Hepatocyte (in vitro differentiated cells): ENCODE results near the gene TRAPPC3. TPM values are rescaled to one million over a fixed set of nuclear protein-coding genes. Genes with fewer than 3 reads are reported as not detected.

Experiments
- DNase-seq: peaks from one replicate; pipeline ENCODE4 v3.0.0-alpha.2; 2016; ENCODE audit warnings: low spot score
- H2AFZ ChIP-seq: fragments of 200-600 bp; sonication (generic); 2 replicates; pipeline ENCODE4 v1.6.0; 2016; ENCODE audit warnings: antibody characterized with exemption, mild to moderate bottlenecking
- H3K27ac ChIP-seq: fragments of 200-600 bp; sonication (generic); 2 replicates; pipeline ENCODE4 v1.5.1; 2016; ENCODE audit warnings: mild to moderate bottlenecking
- H3K27me3 ChIP-seq: fragments of 200-600 bp; sonication (generic); 2 replicates; pipeline ENCODE4 v1.6.1; 2016
- H3K36me3 ChIP-seq: fragments of 200-600 bp; sonication (generic); replicated peaks from 2 replicates; pipeline ENCODE4 v1.5.1; 2016; ENCODE audit warnings: low read depth; ENCODE audit not compliant: insufficient read depth
- H3K4me1 ChIP-seq: fragments of 200-600 bp; sonication (generic); 2 replicates; pipeline ENCODE4 v1.5.1; 2016; ENCODE audit warnings: mild to moderate bottlenecking, moderate library complexity; ENCODE audit not compliant: insufficient read depth
- H3K4me2 ChIP-seq: fragments of 200-600 bp; sonication (generic); 2 replicates; pipeline ENCODE4 v1.6.0; 2016
- H3K4me3 ChIP-seq: fragments of 200-600 bp; sonication (generic); 2 replicates; pipeline ENCODE4 v1.5.1; 2016; ENCODE audit warnings: mild to moderate bottlenecking
- H3K79me2 ChIP-seq: fragments of 200-600 bp; sonication (generic); 2 replicates; pipeline ENCODE4 v1.6.0; 2017; ENCODE audit warnings: mild to moderate bottlenecking
- H3K9me2 ChIP-seq: fragments of 200-600 bp; sonication (generic); replicated peaks from 2 replicates; pipeline ENCODE4 v1.6.0; 2017; ENCODE audit warnings: mild to moderate bottlenecking; ENCODE audit not compliant: insufficient read depth
- H3K9me3 ChIP-seq: fragments of 200-600 bp; sonication (generic); 2 replicates; pipeline ENCODE4 v1.5.1; 2016; ENCODE audit warnings: low read depth, mild to moderate bottlenecking
- H4K20me1 ChIP-seq: fragments of 200-600 bp; sonication (generic); 2 replicates; pipeline ENCODE4 v1.6.0; 2016; ENCODE audit warnings: mild to moderate bottlenecking; ENCODE audit not compliant: insufficient read depth, poor library complexity, severe bottlenecking
- EZH2 ChIP-seq: fragments of 200-600 bp; sonication (generic); IDR thresholded peaks from 2 replicates; pipeline ENCODE4 v1.6.1; 2016; ENCODE audit warnings: antibody characterized with exemption, mild to moderate bottlenecking, borderline replicate concordance
- EZH2phosphoT487 ChIP-seq: fragments of 200-600 bp; sonication (generic); IDR thresholded peaks from one replicate; pipeline ENCODE4 v1.6.1; 2018; ENCODE audit warnings: antibody characterized with exemption, mild to moderate bottlenecking, low read depth, moderate library complexity; ENCODE audit not compliant: unreplicated experiment, severe bottlenecking
- WGBS: methylation state at CpG from one replicate; pipeline ENCODE4 v1.1.6; 2016; ENCODE audit warnings: low lambda C conversion rate; ENCODE audit errors: missing lambda C conversion rate; 5-methylcytosine and 5-hydroxymethylcytosine counted together
- polyA plus RNA-seq: library from polyadenylated mRNA; unstranded; fragments of >200 nt; fragmentation: Nextera tagmentation; extraction: Ambion mirVana; gene quantifications from 2 replicates; pipeline ENCODE4 v1.2.1, GENCODE V29; 2016
- total RNA-seq: library from RNA; depleted of rRNA; stranded (reverse); fragments of >200 nt; gene quantifications from 2 replicates; pipeline ENCODE4 v1.2.3, GENCODE V29; 2014
- TF ChIP-seq, protein P1 (sequence below): fragments of 200-600 bp; sonication (generic); IDR thresholded peaks from 2 replicates; pipeline ENCODE4 v1.5.1; 2016; ENCODE audit warnings: antibody characterized with exemption, mild to moderate bottlenecking; ENCODE audit not compliant: poor library complexity

The TRAPPC3 gene
- total and polyA plus RNA-seq, 2 experiments from 2014 or later = 128 to 131 TPM

GRCh38 chr1:36125129-36125991, 23.9 kb downstream of the TRAPPC3 start, which contains the start of gene COL8A2:
Gene COL8A2 (minus strand): TSS chr1:36125222. CDS start chr1:36100242, 24,980 bp downstream.
- WGBS = 42% methylated on average over 22 of the region's 77 CpGs
- Histone ChIP-seq H3K4me3 (no peak within 1 kb of the TSS), H3K36me3 (no peaks in the 10 kb centered on the region), H3K27me3 (peaks cover 21% of the 10 kb centered on the region), H3K4me2 (peak within 1 kb of the TSS; percentile 96), H3K9me3 (no peaks in the 10 kb centered on the region), H3K79me2 (no peaks in the 10 kb centered on the region), H2AFZ (peak within 1 kb of the TSS; percentile 84), H3K4me1 (peaks cover 22% of the 10 kb centered on the region), H4K20me1 (no peaks in the 10 kb centered on the region), H3K27ac (peak within 1 kb of the TSS; percentile 40), H3K9me2 (no peaks in the 10 kb centered on the region)
- peak; percentile 68 for DNase-seq
- TF ChIP-seq, protein P1, sequence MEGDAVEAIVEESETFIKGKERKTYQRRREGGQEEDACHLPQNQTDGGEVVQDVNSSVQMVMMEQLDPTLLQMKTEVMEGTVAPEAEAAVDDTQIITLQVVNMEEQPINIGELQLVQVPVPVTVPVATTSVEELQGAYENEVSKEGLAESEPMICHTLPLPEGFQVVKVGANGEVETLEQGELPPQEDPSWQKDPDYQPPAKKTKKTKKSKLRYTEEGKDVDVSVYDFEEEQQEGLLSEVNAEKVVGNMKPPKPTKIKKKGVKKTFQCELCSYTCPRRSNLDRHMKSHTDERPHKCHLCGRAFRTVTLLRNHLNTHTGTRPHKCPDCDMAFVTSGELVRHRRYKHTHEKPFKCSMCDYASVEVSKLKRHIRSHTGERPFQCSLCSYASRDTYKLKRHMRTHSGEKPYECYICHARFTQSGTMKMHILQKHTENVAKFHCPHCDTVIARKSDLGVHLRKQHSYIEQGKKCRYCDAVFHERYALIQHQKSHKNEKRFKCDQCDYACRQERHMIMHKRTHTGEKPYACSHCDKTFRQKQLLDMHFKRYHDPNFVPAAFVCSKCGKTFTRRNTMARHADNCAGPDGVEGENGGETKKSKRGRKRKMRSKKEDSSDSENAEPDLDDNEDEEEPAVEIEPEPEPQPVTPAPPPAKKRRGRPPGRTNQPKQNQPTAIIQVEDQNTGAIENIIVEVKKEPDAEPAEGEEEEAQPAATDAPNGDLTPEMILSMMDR = no peak
- no peak for TF ChIP-seq EZH2
- no peak for TF ChIP-seq EZH2phosphoT487

- H3K4me3 ChIP-seq = no peak overlapping the region
- WGBS = 48% methylated on average over 15 of the region's 42 CpGs
- H3K4me1 ChIP-seq = peaks cover 29% of the 10 kb centered on the region
- DNase-seq = no peak
- no peaks in the 10 kb centered on the region for H4K20me1 ChIP-seq
- no peaks in the 10 kb centered on the region for H3K79me2 ChIP-seq
- no peaks in the 10 kb centered on the region for H3K9me2 ChIP-seq
- no peak overlapping the region for H3K27ac ChIP-seq
- H3K27me3 ChIP-seq = peaks cover 21% of the 10 kb centered on the region
- H3K9me3 ChIP-seq = no peaks in the 10 kb centered on the region
- TF ChIP-seq EZH2phosphoT487 (no peak), EZH2 (no peak)
- TF ChIP-seq, protein P1 = no peak
- no peaks in the 10 kb centered on the region for H3K36me3 ChIP-seq
- H2AFZ ChIP-seq = no peak overlapping the region
- peak overlapping the region; percentile 77 for H3K4me2 ChIP-seq
Measured at GRCh38 chr1:36124404-36125128, 24.7 kb downstream of the TRAPPC3 start.

GRCh38 chr1:36123356-36123755, 25.9 kb downstream of the TRAPPC3 start:
- no peaks in the 10 kb centered on the region for H3K9me2 ChIP-seq
- no peak for DNase-seq
- 72% methylated on average over 8 of the region's 8 CpGs for WGBS

More at GRCh38 chr1:36123356-36123755, 25.9 kb downstream of the TRAPPC3 start:
- H3K36me3 ChIP-seq = no peaks in the 10 kb centered on the region
- H3K79me2 ChIP-seq = no peaks in the 10 kb centered on the region
- H4K20me1 ChIP-seq = no peaks in the 10 kb centered on the region
- H2AFZ ChIP-seq = no peak overlapping the region
- H3K4me1 ChIP-seq = peaks cover 40% of the 10 kb centered on the region
- peaks cover 21% of the 10 kb centered on the region for H3K27me3 ChIP-seq
- H3K4me2 ChIP-seq = peak overlapping the region; percentile 77
- H3K9me3 ChIP-seq = no peaks in the 10 kb centered on the region
- TF ChIP-seq EZH2 (no peak), EZH2phosphoT487 (no peak)
- TF ChIP-seq, protein P1 = no peak
- H3K27ac ChIP-seq = peak overlapping the region; percentile 23
- no peak overlapping the region for H3K4me3 ChIP-seq
